ENCODE results near the gene LRP1B. TPM values are rescaled to one million over a fixed set of nuclear protein-coding genes. Genes with fewer than 3 reads are reported as not detected.

Gene LRP1B
- total and polyA plus RNA-seq, 2 donors (not counting 1 experiment from before 2014, with no cell fraction given) = under 0.01 to 0.01 TPM

DNA sequence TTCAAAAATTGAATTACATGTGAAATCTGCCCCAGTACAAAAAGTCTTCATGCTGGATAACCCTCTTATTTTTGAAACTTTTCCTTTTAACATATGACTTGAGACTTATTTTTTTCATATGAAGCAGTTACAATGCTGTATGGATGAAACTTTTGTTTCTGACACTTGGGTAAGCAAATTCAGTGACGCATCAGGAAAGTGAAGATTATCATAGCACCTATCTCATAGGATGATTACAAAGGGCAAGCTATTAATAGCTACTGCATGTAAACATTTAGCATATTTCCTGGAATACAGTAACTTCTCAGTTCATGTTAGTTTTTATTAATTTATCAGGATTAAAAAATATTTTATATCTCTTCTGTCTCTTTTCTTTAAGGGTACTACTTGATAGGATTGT, 1109.2 kb downstream of the LRP1B start:
- H4K20me1 ChIP-seq (ENCODE audit: control insufficient read depth, extremely low read depth, insufficient read depth, low read length) = no peaks in the 10 kb centered on the region
- H3K36me3 ChIP-seq (ENCODE audit: control insufficient read depth, insufficient read depth, low read length) = no peaks in the 10 kb centered on the region
- H3K9me3 ChIP-seq (ENCODE audit: control insufficient read depth, insufficient read depth, low read depth, low read length) = no peaks in the 10 kb centered on the region
- H3K27ac ChIP-seq (ENCODE audit: insufficient read depth, low read length) = peak overlapping the region; percentile 88
- peaks cover 6% of the 10 kb centered on the region for H3K4me1 ChIP-seq (ENCODE audit: control insufficient read depth, extremely low read depth, insufficient read depth, low read length)
- no peaks in the 10 kb centered on the region for H3K79me2 ChIP-seq (ENCODE audit: control insufficient read depth, insufficient read depth, low read length)
- peak in 1 of 2 donors; percentile 50 for DNase-seq (ENCODE audit: low read depth in 2 of 2)
- no peaks in the 10 kb centered on the region for H3K27me3 ChIP-seq (ENCODE audit: control insufficient read depth, insufficient read depth, low read length)
- no peak overlapping the region for H2AFZ ChIP-seq (ENCODE audit: low read length)
- TF ChIP-seq, protein P1, sequence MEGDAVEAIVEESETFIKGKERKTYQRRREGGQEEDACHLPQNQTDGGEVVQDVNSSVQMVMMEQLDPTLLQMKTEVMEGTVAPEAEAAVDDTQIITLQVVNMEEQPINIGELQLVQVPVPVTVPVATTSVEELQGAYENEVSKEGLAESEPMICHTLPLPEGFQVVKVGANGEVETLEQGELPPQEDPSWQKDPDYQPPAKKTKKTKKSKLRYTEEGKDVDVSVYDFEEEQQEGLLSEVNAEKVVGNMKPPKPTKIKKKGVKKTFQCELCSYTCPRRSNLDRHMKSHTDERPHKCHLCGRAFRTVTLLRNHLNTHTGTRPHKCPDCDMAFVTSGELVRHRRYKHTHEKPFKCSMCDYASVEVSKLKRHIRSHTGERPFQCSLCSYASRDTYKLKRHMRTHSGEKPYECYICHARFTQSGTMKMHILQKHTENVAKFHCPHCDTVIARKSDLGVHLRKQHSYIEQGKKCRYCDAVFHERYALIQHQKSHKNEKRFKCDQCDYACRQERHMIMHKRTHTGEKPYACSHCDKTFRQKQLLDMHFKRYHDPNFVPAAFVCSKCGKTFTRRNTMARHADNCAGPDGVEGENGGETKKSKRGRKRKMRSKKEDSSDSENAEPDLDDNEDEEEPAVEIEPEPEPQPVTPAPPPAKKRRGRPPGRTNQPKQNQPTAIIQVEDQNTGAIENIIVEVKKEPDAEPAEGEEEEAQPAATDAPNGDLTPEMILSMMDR (conservative IDR thresholded peaks at IDR 0.05 in 1 of 2, IDR thresholded peaks at IDR 0.05 in 1 of 2; ENCODE audit: low read depth in 1 of 2, low read length in 2 of 2) = no peak
- TF ChIP-seq EZH2 (IDR thresholded peaks at IDR 0.05; ENCODE audit: low read length, missing control alignments) = no peak
- H3K4me2 ChIP-seq (ENCODE audit: extremely low read depth, insufficient read depth, low read length) = peak overlapping the region; percentile 60
- H3K4me3 ChIP-seq (replicated peaks in 1 of 4; ENCODE audit: control extremely low read depth in 1 of 4, insufficient read depth in 1 of 4, low read depth in 3 of 4, low read length in 4 of 4) = no peak overlapping the region
- no peak overlapping the region for H3K9ac ChIP-seq (ENCODE audit: insufficient read depth, low read length)

DNA sequence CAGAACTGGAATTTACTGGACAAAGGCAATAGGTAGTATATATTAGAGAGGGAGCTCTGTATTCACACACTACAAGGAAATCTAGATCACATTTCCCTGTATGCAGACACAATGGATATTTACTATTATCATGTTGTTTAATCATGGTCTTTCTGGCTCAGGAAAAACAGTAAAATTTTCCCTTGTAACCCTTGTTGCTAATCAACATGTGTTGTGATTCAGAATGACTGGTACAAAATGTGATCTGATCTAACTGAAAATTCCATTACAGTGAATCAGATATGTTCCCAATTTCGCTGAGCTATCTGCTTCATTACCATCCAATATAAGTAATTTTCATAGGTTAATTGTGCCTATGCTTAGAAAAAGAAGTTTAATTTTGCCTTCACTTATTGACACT, 1109.7 kb downstream of the LRP1B start:
- H3K9ac ChIP-seq (ENCODE audit: insufficient read depth, low read length) = peak overlapping the region; percentile 31
- H3K27ac ChIP-seq (ENCODE audit: insufficient read depth, low read length) = peak overlapping the region; percentile 88
- H3K79me2 ChIP-seq (ENCODE audit: control insufficient read depth, insufficient read depth, low read length) = no peaks in the 10 kb centered on the region
- peaks cover 6% of the 10 kb centered on the region for H3K4me1 ChIP-seq (ENCODE audit: control insufficient read depth, extremely low read depth, insufficient read depth, low read length)
- H3K36me3 ChIP-seq (ENCODE audit: control insufficient read depth, insufficient read depth, low read length) = no peaks in the 10 kb centered on the region
- H3K9me3 ChIP-seq (ENCODE audit: control insufficient read depth, insufficient read depth, low read depth, low read length) = no peaks in the 10 kb centered on the region
- TF ChIP-seq, protein P1 (conservative IDR thresholded peaks at IDR 0.05 in 1 of 2, IDR thresholded peaks at IDR 0.05 in 1 of 2; ENCODE audit: low read depth in 1 of 2, low read length in 2 of 2) = no peak
- no peak for TF ChIP-seq EZH2 (IDR thresholded peaks at IDR 0.05; ENCODE audit: low read length, missing control alignments)
- peak; percentile 79 to 81 for DNase-seq (ENCODE audit: low read depth in 2 of 2)
- no peak overlapping the region for H3K4me3 ChIP-seq (replicated peaks in 1 of 4; ENCODE audit: control extremely low read depth in 1 of 4, insufficient read depth in 1 of 4, low read depth in 3 of 4, low read length in 4 of 4)
- H3K4me2 ChIP-seq (ENCODE audit: extremely low read depth, insufficient read depth, low read length) = peak overlapping the region; percentile 60
- H4K20me1 ChIP-seq (ENCODE audit: control insufficient read depth, extremely low read depth, insufficient read depth, low read length) = no peaks in the 10 kb centered on the region
- H3K27me3 ChIP-seq (ENCODE audit: control insufficient read depth, insufficient read depth, low read length) = no peaks in the 10 kb centered on the region
- peak overlapping the region; percentile 72 for H2AFZ ChIP-seq (ENCODE audit: low read length)

DNA sequence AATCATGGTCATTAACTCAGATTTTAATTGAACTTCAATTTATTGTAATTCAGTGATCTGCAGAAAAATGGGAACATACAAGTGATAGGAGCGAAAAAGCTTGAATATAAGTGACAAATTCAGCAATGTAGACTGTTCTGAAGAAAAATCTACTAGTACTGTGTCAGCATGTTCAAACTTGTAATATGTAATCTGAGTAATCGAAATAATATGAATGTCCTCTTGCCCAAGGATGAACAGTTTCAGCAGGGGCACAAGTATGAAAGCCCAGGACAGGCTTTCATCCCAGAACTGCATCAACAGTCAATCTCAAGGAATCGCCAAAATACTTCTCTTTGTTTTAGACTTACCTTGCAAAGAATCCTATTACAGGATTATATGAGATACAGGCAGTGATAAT, 1110.5 kb downstream of the LRP1B start:
- Histone ChIP-seq H3K36me3 (ENCODE audit: control insufficient read depth, insufficient read depth, low read length) (no peaks in the 10 kb centered on the region), H3K4me1 (ENCODE audit: control insufficient read depth, extremely low read depth, insufficient read depth, low read length) (peaks cover 6% of the 10 kb centered on the region), H4K20me1 (ENCODE audit: control insufficient read depth, extremely low read depth, insufficient read depth, low read length) (no peaks in the 10 kb centered on the region), H3K79me2 (ENCODE audit: control insufficient read depth, insufficient read depth, low read length) (no peaks in the 10 kb centered on the region), H3K9ac (ENCODE audit: insufficient read depth, low read length) (no peak overlapping the region), H3K27ac (ENCODE audit: insufficient read depth, low read length) (peak overlapping the region; percentile 88), H3K9me3 (ENCODE audit: control insufficient read depth, insufficient read depth, low read depth, low read length) (no peaks in the 10 kb centered on the region), H2AFZ (ENCODE audit: low read length) (peak overlapping the region; percentile 19), H3K4me3 (replicated peaks in 1 of 4; ENCODE audit: control extremely low read depth in 1 of 4, insufficient read depth in 1 of 4, low read depth in 3 of 4, low read length in 4 of 4) (no peak overlapping the region), H3K27me3 (ENCODE audit: control insufficient read depth, insufficient read depth, low read length) (no peaks in the 10 kb centered on the region), H3K4me2 (ENCODE audit: extremely low read depth, insufficient read depth, low read length) (no peak overlapping the region)
- DNase-seq (ENCODE audit: low read depth in 2 of 2) = peak in 1 of 2 donors; percentile 20
- TF ChIP-seq, protein P1 (conservative IDR thresholded peaks at IDR 0.05 in 1 of 2, IDR thresholded peaks at IDR 0.05 in 1 of 2; ENCODE audit: low read depth in 1 of 2, low read length in 2 of 2) = no peak
- TF ChIP-seq EZH2 (IDR thresholded peaks at IDR 0.05; ENCODE audit: low read length, missing control alignments) = no peak

All from fibroblast of lung (primary cell).